ENCODE results near the gene GJA10.

GRCh38 chr6:89927791-89928550 lies 33.7 kb downstream of the GJA10 start:
- TF ChIP-seq EZH2phosphoT487 (IDR thresholded peaks at IDR 0.05; ENCODE audit: insufficient read depth, low read depth) (no peak), EZH2 (IDR thresholded peaks at IDR 0.05; ENCODE audit: insufficient read depth, poor library complexity, severe bottlenecking) (no peak)

All from GM23248 (cell line).